HepG2 (cell line): ENCODE results near the gene RNASE13.

Experiments
- CTCF ChIP-seq: sonication (generic); formaldehyde crosslinking; IDR thresholded peaks from 2 replicates; pipeline ENCODE4 v1.5.0; 2020; ENCODE audit warnings: mild to moderate bottlenecking, missing genetic modification reagents, moderate library complexity
- FOXK1 ChIP-seq: sonication (generic); formaldehyde crosslinking; IDR thresholded peaks from 2 replicates; pipeline ENCODE4 v1.4.0; 2020; ENCODE audit warnings: low read depth, missing genetic modification reagents, borderline replicate concordance
- KDM5A ChIP-seq: fragments of 200-600 bp; sonication (generic); IDR thresholded peaks from 2 replicates; pipeline ENCODE4 v1.7.0; 2018; ENCODE audit warnings: antibody characterized with exemption, mild to moderate bottlenecking, low read length, borderline replicate concordance
- MAX ChIP-seq: IDR thresholded peaks from 2 replicates; pipeline ENCODE4 v1.6.1; 2012; ENCODE audit warnings: inconsistent platforms
- NCOA1 ChIP-seq: sonication (generic); formaldehyde crosslinking; IDR thresholded peaks from 2 replicates; pipeline ENCODE4 v1.9.0; 2021; ENCODE audit warnings: missing genetic modification reagents
- NCOA2 ChIP-seq: sonication (generic); formaldehyde crosslinking; IDR thresholded peaks from 2 replicates; pipeline ENCODE4 v1.8.0; 2022; ENCODE audit warnings: inconsistent platforms
- SP4 ChIP-seq: sonication (generic); formaldehyde crosslinking; IDR thresholded peaks from 2 replicates; pipeline ENCODE4 v1.8.1; 2023; ENCODE audit warnings: mild to moderate bottlenecking, missing genetic modification reagents
- TCF7 ChIP-seq: sonication (generic); IDR thresholded peaks from 2 replicates; pipeline ENCODE4 v1.6.1; 2016; ENCODE audit warnings: antibody characterized with exemption, low read depth
- TGIF2 ChIP-seq: IDR thresholded peaks from 2 replicates; pipeline ENCODE4 v1.6.1; 2016; ENCODE audit warnings: control low read depth, missing compliant biosample characterization
- ZNF737 ChIP-seq: sonication (generic); formaldehyde crosslinking; IDR thresholded peaks from 2 replicates; pipeline ENCODE4 v1.5.0; 2020; ENCODE audit warnings: missing genetic modification reagents, mild to moderate bottlenecking, borderline replicate concordance
- ZNF746 ChIP-seq: sonication (generic); formaldehyde crosslinking; IDR thresholded peaks from 2 replicates; pipeline ENCODE4 v1.8.0; 2022; ENCODE audit warnings: mild to moderate bottlenecking, missing genetic modification reagents

GRCh38 chr14:21030531-21030930, 4.1 kb downstream of the RNASE13 start:
- no peak for TF ChIP-seq TGIF2
- no peak for TF ChIP-seq NCOA2
- TF ChIP-seq TCF7, result no peak
- TF ChIP-seq ZNF746 (CRISPR knock-in tag), result no peak
- no peak for TF ChIP-seq CTCF (CRISPR knock-in tag)
- TF ChIP-seq SP4 (CRISPR knock-in tag), result no peak
- no peak for TF ChIP-seq MAX
- no peak for TF ChIP-seq FOXK1
- no peak for TF ChIP-seq NCOA1 (CRISPR knock-in tag)
- no peak for TF ChIP-seq KDM5A
- TF ChIP-seq ZNF737 (CRISPR knock-in tag), result no peak
